HepG2 (cell line): ENCODE results near the gene PIM3.

ENCODE experiments used
- CEBPB ChIP-seq: IDR thresholded peaks from 2 replicates; pipeline ENCODE4 v1.6.1; 2011; ENCODE audit warnings: low read depth, low read length, improper control_type of control experiment, borderline replicate concordance
- DPF2 ChIP-seq: sonication (generic); formaldehyde crosslinking; IDR thresholded peaks from 2 replicates; pipeline ENCODE4 v1.4.0; 2020; ENCODE audit warnings: mild to moderate bottlenecking, low read depth, missing genetic modification reagents, borderline replicate concordance
- MEIS2 ChIP-seq: sonication (generic); formaldehyde crosslinking; IDR thresholded peaks from 2 replicates; pipeline ENCODE4 v1.9.0; 2021; ENCODE audit warnings: mild to moderate bottlenecking, missing genetic modification reagents
- USF2 ChIP-seq, 2 experiments: sonication (generic) in 1 of 2; formaldehyde crosslinking in 1 of 2; IDR thresholded peaks; 2 replicates each; pipeline versions ENCODE4 v1.5.1 to v1.6.1; 2011 to 2020; ENCODE audit warnings: borderline replicate concordance in 1 of 2, low read depth in 1 of 2, low read length in 1 of 2, mild to moderate bottlenecking in 1 of 2, missing genetic modification reagents in 1 of 2, moderate library complexity in 1 of 2
- ZFP62 ChIP-seq: sonication (generic); formaldehyde crosslinking; IDR thresholded peaks from 2 replicates; pipeline ENCODE4 v1.4.0; 2020; ENCODE audit warnings: missing genetic modification reagents
- ZNF138 ChIP-seq: sonication (generic); formaldehyde crosslinking; IDR thresholded peaks from 2 replicates; pipeline ENCODE4 v1.5.0; 2020; ENCODE audit warnings: mild to moderate bottlenecking, low read depth, missing genetic modification reagents
- ZNF432 ChIP-seq: sonication (generic); formaldehyde crosslinking; IDR thresholded peaks from 2 replicates; pipeline ENCODE4 v1.5.0; 2020; ENCODE audit warnings: missing genetic modification reagents, mild to moderate bottlenecking, borderline replicate concordance
- ZNF564 ChIP-seq: sonication (generic); formaldehyde crosslinking; IDR thresholded peaks from 2 replicates; pipeline ENCODE4 v1.8.1; 2023; ENCODE audit warnings: mild to moderate bottlenecking, missing genetic modification reagents

GRCh38 chr22:49979587-49980264, 19.2 kb downstream of the PIM3 start:
- TF ChIP-seq USF2 (IDR thresholded peaks at IDR 0.05; ENCODE audit: low read depth, low read length) (no peak), USF2 (CRISPR knock-in tag; IDR thresholded peaks at IDR 0.05; ENCODE audit: borderline replicate concordance) (no peak), ZNF432 (CRISPR knock-in tag) (no peak), MEIS2 (CRISPR knock-in tag) (no peak), ZFP62 (CRISPR knock-in tag) (no peak), DPF2 (CRISPR knock-in tag) (no peak), ZNF138 (CRISPR knock-in tag) (no peak), CEBPB (peak; percentile 63), ZNF564 (CRISPR knock-in tag) (no peak)
